GM21528 (cell line): ENCODE results near the gene SLC28A3.

Source experiments
- ATAC-seq: cut with Tn5 transposase; IDR thresholded peaks from one replicate; pipeline ENCODE4 v1.9.1; 2021; ENCODE audit warnings: mild to moderate bottlenecking, moderate library complexity; ENCODE audit not compliant: unreplicated experiment, low FRiP score

SLC28A3 gene

DNA sequence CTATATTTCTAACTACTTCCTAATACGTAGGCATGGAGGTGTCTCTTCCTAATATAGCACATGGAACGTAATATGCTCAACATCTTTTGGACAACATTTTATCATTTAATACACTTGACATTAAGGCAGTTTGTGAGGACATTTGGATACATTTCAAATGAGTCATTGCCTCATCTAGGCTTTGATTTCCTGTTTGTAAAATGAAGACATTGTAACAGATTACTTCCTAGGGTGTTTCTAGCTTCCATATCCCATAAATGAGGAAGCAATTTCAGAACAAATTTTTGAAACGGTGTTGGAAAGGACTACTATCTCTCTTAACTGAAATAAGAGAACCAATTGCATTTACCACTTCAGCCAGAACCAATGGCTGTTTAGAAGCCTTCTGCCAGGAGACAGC, 38.7 kb downstream of the SLC28A3 start:
- no peak for ATAC-seq

DNA sequence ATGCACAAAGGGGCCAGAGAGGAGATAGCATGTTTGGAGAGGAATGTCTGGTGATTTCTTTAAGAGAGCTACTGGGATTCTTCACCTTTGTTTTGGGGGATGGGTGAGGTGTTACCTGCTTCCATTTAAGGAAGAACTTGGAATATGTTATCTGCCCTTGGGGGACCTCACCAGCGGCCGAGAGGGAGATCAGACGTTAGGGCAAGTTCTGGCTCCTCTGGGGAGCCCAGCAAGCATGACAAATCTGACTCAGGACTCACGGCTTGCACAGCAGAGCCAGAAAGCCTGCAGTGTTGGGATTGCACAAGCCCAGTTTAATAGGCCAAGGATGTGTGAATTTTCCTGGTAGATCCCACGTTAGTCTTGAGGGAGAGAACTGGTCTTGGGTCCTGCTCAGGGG, 40.3 kb downstream of the SLC28A3 start:
- ATAC-seq = no peak

DNA sequence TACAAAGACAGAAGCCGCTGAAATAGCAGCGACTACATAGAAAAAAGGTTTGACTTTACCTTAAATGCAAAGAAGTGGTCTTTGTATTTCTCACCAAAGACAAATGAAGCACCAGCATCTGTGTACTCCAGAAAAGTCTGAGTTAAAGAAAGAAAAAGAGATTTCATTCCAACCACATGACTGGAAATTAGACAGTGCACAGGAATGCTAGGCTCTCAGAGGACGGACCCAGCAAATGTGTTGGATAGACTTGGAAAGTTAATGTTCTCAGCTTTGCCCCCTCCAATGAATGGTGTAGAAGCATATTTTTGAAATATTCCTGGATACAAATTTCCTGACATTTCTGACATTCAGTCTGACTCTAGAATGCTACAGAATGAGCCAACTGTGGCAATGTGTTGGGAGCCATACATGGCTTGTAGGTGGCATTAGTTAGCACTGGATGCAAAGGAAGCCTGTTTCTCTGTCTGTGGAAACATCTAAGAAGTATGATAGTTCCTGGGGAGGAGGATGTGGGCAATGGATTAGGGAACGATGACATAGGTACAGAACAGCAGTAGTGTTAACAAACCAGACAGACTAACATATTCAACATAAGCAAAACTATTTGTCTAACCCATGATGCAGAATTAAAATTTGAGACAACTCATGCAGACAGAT, 43.3 kb downstream of the SLC28A3 start:
- no peak for ATAC-seq

- ATAC-seq = peak; percentile 46
Measured at GRCh38 chr9:84296146-84296843, 44.3 kb downstream of the SLC28A3 start.

GRCh38 chr9:84294241-84294950, 46.2 kb downstream of the SLC28A3 start:
- ATAC-seq = no peak

DNA sequence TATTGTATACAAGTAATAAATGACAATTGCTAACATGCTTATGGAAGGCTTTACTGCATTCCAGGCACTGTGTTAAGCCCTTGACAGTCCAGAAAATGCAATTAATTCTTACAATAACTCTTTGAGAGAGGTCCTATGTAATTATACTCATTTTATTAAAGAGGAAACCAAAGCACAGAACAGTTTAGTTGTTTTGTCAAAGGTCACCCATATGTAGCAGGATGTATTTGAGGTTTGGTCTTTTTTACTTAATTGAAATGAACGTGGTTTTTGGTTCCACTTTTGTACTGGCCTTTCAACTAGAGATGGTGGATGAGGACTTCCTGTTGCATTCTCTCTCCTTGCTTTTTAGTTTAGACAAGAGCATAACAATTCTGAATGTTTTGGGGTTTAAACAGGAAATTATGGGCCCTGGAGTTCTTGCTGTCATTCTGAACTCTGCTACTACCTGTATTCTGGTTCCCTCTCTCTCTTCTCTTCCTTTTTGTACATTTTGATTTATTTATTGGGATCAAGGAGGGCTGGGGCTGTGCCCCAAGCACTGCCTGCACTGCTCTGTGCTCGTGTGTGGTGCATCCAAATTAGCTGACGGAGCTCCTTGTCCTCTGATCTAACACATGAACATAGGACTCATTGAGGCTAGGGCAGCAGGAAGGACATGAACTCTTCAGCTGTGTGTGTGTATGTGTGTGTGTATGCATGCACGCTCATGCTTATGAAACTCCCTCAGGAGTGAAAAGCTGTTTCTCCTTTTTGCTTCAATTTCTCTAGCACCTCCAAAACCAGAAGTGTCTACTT, 47.4 kb downstream of the SLC28A3 start:
- ATAC-seq = peak; percentile 65

- no peak for ATAC-seq
Measured at GRCh38 chr9:84285381-84285780, 55.2 kb downstream of the SLC28A3 start.

DNA sequence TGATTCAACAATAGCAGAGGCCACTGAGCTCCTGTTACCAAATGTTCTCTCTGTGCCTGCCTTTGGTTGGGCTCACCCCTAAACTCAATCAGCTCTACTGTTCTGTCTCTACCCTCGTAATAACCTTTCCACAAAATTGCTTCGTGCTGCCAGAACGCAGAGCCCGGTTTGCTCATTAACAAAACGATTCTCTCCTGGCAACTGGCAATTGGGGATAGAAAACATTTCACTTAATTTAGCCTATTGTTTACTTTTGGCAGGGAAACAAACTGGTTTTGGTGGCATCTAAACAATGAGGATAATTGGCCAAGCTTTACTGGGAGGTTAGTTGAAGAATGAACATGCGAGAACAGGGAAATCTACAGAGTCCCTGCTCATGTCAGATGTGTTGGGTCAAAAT, 56.6 kb downstream of the SLC28A3 start:
- ATAC-seq = no peak

GRCh38 chr9:84278130-84278529, 62.4 kb downstream of the SLC28A3 start:
- ATAC-seq = no peak

GRCh38 chr9:84277646-84278045, 62.9 kb downstream of the SLC28A3 start:
- ATAC-seq = no peak

DNA sequence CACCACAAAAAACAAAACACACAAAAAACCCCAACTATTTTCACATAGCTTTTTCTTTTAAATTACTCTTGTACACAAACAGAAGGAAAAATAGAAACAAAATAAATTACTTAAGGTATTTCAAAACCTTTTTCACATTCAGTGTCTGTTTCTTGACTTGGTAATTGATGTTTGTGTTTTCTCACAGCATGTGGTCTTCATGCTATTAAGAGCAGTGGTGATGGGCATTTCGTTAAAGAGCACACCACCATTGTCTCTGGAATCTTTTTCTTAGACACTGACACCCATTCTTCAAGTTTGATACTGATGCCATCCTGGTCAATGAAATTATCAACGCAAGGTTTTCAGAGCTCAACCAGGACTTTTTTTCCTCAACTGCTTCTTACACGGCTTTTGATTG, 63.8 kb downstream of the SLC28A3 start:
- no peak for ATAC-seq

DNA sequence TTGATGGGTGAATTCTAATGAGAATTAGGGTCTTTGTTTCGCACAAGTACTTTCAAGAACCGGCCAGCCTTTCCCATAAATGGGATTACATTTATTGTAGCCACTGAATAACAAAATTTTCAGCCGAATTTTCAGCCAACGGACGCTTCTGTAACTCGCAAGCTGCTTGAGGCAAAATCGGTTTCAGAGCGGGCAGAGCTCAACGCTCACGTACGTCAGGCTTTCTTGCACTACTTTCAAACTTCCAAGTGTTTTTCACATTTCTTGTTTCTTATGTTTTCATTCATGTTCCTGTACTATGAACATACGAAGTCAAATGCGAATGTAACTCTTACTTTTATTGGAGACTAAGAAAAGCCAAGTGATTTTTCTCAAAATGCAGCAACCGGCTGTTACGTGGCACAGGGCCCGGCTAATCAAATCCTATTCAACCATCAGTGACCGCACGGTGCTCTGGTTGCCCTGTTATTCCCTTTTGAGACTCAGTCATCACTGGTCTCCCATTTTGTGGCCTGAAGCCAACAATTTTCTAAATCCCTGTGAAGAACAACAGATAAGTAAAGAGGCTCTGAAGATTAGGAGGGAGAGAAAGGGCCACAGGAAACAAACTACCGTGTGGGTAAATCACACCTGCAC, 68.5 kb downstream of the SLC28A3 start:
- ATAC-seq = no peak

DNA sequence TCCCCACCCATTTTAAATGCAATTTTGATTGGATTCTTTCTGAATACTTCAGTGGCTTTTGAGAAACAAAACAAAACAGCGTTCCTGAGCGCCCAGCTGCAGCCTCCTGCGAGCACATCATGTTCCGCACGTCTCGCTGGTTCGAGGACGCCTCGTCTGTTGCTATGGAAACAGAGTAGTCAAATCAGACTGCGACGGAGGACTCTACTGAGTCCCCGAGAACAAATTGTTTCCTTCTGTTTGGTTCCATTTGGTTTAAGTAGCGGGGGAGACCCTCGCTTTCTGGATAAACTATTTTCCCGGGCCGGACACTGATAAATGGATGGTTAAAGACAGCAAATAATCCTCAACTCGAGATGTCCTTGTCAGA, 69.0 kb downstream of the SLC28A3 start:
- ATAC-seq = peak; percentile 94

- peak; percentile 29 for ATAC-seq
Measured at GRCh38 chr9:84270847-84271530, 69.6 kb downstream of the SLC28A3 start.

GRCh38 chr9:84266087-84266561, 74.4 kb downstream of the SLC28A3 start:
- ATAC-seq = no peak

DNA sequence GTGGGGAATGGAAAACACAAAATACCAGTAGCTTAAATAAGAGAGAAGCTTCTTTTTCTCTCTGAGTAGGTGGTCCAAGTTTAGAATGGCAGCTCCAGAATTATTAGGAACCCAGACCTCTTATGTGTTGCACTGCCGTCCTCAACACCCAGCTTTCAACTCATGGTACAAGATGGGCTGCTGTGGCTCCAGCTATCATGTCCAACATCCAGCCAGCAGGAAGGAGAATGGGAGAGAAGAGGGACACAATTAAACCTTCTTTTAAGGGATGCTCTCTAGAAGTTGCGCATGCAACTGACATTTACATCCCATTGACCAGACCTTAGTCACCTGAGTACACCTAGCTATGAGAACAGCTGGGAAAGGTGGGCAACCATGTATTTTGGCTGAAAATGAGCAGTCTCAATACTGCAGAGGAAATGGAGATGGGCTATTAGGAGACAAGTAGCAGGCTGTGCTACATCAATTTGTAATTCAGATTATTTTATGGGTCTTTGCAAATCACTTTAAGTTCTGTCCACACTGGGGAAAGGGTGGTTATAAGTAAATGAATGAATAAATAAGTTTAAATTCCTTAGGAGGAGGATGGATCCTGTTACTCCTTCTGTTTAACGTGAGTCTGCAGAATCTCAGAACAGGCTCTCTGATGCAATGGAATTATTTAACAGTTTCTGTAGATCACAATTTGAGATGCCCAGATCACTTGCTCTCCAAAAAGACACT, 76.1 kb downstream of the SLC28A3 start:
- no peak for ATAC-seq

DNA sequence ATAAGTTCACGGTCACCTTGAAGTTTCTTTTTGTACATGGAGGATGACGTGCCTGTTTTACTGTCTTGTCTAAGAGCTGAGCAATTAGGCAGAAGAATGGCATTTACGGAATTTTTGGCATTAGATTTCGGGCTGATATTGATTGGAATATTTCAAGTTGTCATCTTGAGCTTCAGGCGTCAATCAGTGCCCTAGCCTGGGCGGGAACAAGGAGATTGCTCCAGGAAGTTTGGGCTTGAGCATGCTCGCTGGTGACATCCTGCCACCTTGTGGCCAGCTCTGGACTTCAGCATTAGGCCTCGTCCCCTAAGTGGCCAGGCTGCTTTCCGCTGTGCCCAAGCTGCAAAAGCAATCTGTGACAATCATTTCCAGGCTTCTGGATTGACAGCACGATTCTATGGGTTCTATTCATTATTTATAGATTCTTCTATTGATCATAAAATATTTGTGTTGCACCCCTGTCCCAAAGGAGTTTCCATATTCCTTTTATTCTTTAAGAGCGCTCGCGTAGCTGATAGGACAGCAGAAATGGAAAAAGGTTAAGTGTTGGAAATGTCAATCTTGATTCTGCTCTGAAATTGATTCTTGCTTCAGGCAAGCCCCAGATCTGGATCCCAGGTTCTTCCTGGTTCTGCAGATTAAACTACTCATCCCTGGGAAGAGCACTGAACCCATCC, 79.3 kb downstream of the SLC28A3 start:
- ATAC-seq = no peak

GRCh38 chr9:84258371-84258770, 82.2 kb downstream of the SLC28A3 start:
- ATAC-seq = no peak

DNA sequence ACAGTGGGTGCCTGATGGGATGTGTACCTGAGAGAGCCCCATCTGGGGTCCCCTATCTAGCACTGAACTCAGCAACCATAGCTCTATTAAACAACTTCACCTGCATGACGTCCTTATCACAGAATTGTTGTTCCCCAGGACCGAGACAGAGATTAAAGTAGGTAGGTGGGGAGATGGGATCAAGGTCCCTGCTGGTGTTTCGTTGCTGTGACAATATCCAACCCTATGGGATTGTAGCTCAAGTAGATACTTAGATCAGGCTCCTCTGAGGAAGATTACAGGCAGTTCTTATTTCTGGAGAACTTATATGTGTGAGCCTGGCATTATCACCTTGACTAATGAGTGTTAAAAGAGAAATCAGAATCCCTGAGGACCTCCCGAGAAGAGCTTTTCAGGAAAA, 84.9 kb downstream of the SLC28A3 start:
- no peak for ATAC-seq
